Thoracic aorta (tissue), 2 donors: ENCODE results near the gene HKDC1. TPM values are rescaled to one million over a fixed set of nuclear protein-coding genes. Genes with fewer than 3 reads are reported as not detected.

Experiments
- ATAC-seq: fragments of 150-250 bp; one replicate; pipeline ENCODE4 v1.8.0; 2017; ENCODE audit warnings: low read depth; ENCODE audit not compliant: insufficient number of reproducible peaks, low FRiP score
- DNase-seq: peaks from one replicate; pipeline ENCODE4 v3.0.0-alpha.2; 2020; ENCODE audit warnings: low spot score
- H3K27ac ChIP-seq, 2 donors: fragments of 200-600 bp; sonication (generic); 1 replicate in 1 of 2; 2 replicates in 1 of 2; pipeline ENCODE4 v1.5.1; 2016; ENCODE audit warnings: mild to moderate bottlenecking in 2 of 2, moderate library complexity in 2 of 2
- H3K27me3 ChIP-seq: fragments of 200-600 bp; sonication (generic); replicated peaks from 2 replicates; pipeline ENCODE4 v1.6.0; 2016; ENCODE audit warnings: mild to moderate bottlenecking; ENCODE audit not compliant: insufficient read depth
- H3K36me3 ChIP-seq: fragments of 200-600 bp; sonication (generic); one replicate; pipeline ENCODE4 v1.5.1; 2016
- H3K4me1 ChIP-seq, 2 donors: fragments of 200-600 bp; sonication (generic); 1 replicate in 1 of 2; 2 replicates in 1 of 2; pipeline versions ENCODE4 v1.5.1 to v1.6.0; 2016; ENCODE audit warnings: low read depth in 2 of 2, mild to moderate bottlenecking in 1 of 2; ENCODE audit not compliant: control insufficient read depth in 1 of 2
- H3K4me3 ChIP-seq: fragments of 200-600 bp; sonication (generic); 2 replicates; pipeline ENCODE4 v1.5.1; 2016; ENCODE audit warnings: mild to moderate bottlenecking
- H3K9me3 ChIP-seq: fragments of 200-600 bp; sonication (generic); 2 replicates; pipeline ENCODE4 v1.5.1; 2016
- CTCF ChIP-seq: fragments of 200-600 bp; sonication (generic); IDR thresholded peaks from one replicate; pipeline ENCODE4 v1.5.1; 2019; ENCODE audit warnings: antibody characterized with exemption
- total RNA-seq, 2 donors: library from RNA; depleted of rRNA; stranded (reverse); fragments of >200 nt; gene quantifications; one replicate each; pipeline versions ENCODE4 v1.1.0 to v1.2.3, GENCODE V29; 2016

Gene HKDC1
- total RNA-seq, 2 donors from 2014 or later, result 0.14 TPM; not detected in 1

GRCh38 chr10:69224862-69225657 lies 4.9 kb downstream of the HKDC1 start:
- no peak for TF ChIP-seq CTCF
- DNase-seq, result no peak
- Histone ChIP-seq H3K27ac (no peak overlapping the region), H3K9me3 (no peaks in the 10 kb centered on the region), H3K27me3 (no peaks in the 10 kb centered on the region), H3K36me3 (no peaks in the 10 kb centered on the region), H3K4me3 (no peak overlapping the region), H3K4me1 (no peaks in the 10 kb centered on the region)
- ATAC-seq, result no peak

GRCh38 chr10:69225681-69226080 lies 5.5 kb downstream of the HKDC1 start:
- ATAC-seq, result no peak
- no peak overlapping the region for H3K27ac ChIP-seq
- DNase-seq, result no peak

GRCh38 chr10:69226919-69227450 lies 6.9 kb downstream of the HKDC1 start:
- TF ChIP-seq CTCF, result no peak
- Histone ChIP-seq H3K27me3 (no peaks in the 10 kb centered on the region), H3K9me3 (no peaks in the 10 kb centered on the region), H3K27ac (no peak overlapping the region), H3K36me3 (no peaks in the 10 kb centered on the region), H3K4me1 (no peaks in the 10 kb centered on the region), H3K4me3 (no peak overlapping the region)
- ATAC-seq, result no peak
- no peak for DNase-seq

More at GRCh38 chr10:69225681-69226080, 5.5 kb downstream of the HKDC1 start:
- H3K36me3 ChIP-seq, result no peaks in the 10 kb centered on the region
- no peaks in the 10 kb centered on the region for H3K9me3 ChIP-seq
- no peak for TF ChIP-seq CTCF
- no peaks in the 10 kb centered on the region for H3K4me1 ChIP-seq
- no peaks in the 10 kb centered on the region for H3K27me3 ChIP-seq
- no peak overlapping the region for H3K4me3 ChIP-seq

- TF ChIP-seq CTCF, result no peak
- H3K9me3 ChIP-seq, result no peaks in the 10 kb centered on the region
- DNase-seq (no peak), ATAC-seq (no peak)
- H3K4me1 ChIP-seq, result no peaks in the 10 kb centered on the region
- H3K27ac ChIP-seq, result no peak overlapping the region
- no peaks in the 10 kb centered on the region for H3K36me3 ChIP-seq
- no peaks in the 10 kb centered on the region for H3K27me3 ChIP-seq
- H3K4me3 ChIP-seq, result no peak overlapping the region
Observed at GRCh38 chr10:69228151-69228550, 8.0 kb downstream of the HKDC1 start.

GRCh38 chr10:69229616-69229916 lies 9.4 kb downstream of the HKDC1 start:
- TF ChIP-seq CTCF, result no peak
- H3K27me3 ChIP-seq, result no peaks in the 10 kb centered on the region
- H3K9me3 ChIP-seq, result no peaks in the 10 kb centered on the region
- no peak for ATAC-seq
- no peak for DNase-seq
- peak overlapping the region; percentile 54 for H3K4me3 ChIP-seq
- no peaks in the 10 kb centered on the region for H3K4me1 ChIP-seq
- H3K27ac ChIP-seq, result no peak overlapping the region
- no peaks in the 10 kb centered on the region for H3K36me3 ChIP-seq
